C4-2B (cell line): ENCODE data around the gene EPHB6.

Source experiments
- CTCF ChIP-seq: fragments of 450-650 bp; conservative IDR thresholded peaks from 2 replicates; pipeline ENCODE4 v1.5.1; 2017; ENCODE audit warnings: mild to moderate bottlenecking
- ZFX ChIP-seq: fragments of 450-650 bp; IDR thresholded peaks from 2 replicates; pipeline ENCODE4 v1.6.1; 2017

GRCh38 chr7:142875456-142875855 lies 20.6 kb downstream of the EPHB6 start:
- no peak for TF ChIP-seq CTCF
- no peak for TF ChIP-seq ZFX
